H1 (cell line): ENCODE measurements around the gene SPAG8. TPM values are rescaled to one million over a fixed set of nuclear protein-coding genes. Genes with fewer than 3 reads are reported as not detected.

Experiments used
- CTCF ChIA-PET: fragments of 300-600 bp; sonication (Branson Sonifier 250); formaldehyde crosslinking; loops from one replicate; lab custom pipeline; 2021; ENCODE audit not compliant: partially characterized antibody; lab: Charles Lee
- POLR2A ChIA-PET: fragments of 300-600 bp; sonication (Branson Sonifier 250); formaldehyde crosslinking; loops from one replicate; lab custom pipeline; 2021; ENCODE audit warnings: inconsistent platforms; ENCODE audit not compliant: partially characterized antibody; lab: Charles Lee
- DNase-seq, 2 experiments: peaks; one replicate each; pipeline versions ENCODE4 v3.0.0 to v3.0.0-alpha.2; 2010 to 2022; ENCODE audit warnings: low spot score in 2 of 2, low read depth in 1 of 2, mixed read lengths in 1 of 2
- FAIRE-seq: peaks from 2 replicates; lab custom pipeline; 2011; peaks lifted over from hg19 to GRCh38; lab: Jason Lieb, UNC
- H2AFZ ChIP-seq: 2 replicates; pipeline ENCODE4 v1.8.1; 2012; ENCODE audit warnings: low read length, inconsistent platforms
- H2AK5ac ChIP-seq: 2 replicates; pipeline ENCODE4 v1.6.1; 2013; ENCODE audit warnings: low read depth, low read length
- H2BK120ac ChIP-seq: replicated peaks from 2 replicates; pipeline ENCODE3; 2013; ENCODE audit warnings: low read depth, low read length, inconsistent platforms
- H2BK12ac ChIP-seq: 2 replicates; pipeline ENCODE4 v1.6.1; 2013; ENCODE audit warnings: low read depth, low read length
- H2BK15ac ChIP-seq: 2 replicates; pipeline ENCODE4 v1.6.1; 2013; ENCODE audit warnings: low read length
- H2BK20ac ChIP-seq: 2 replicates; pipeline ENCODE4 v1.6.1; 2013; ENCODE audit warnings: low read length
- H2BK5ac ChIP-seq: 2 replicates; pipeline ENCODE4 v1.6.1; 2013; ENCODE audit warnings: low read depth, low read length
- H3K14ac ChIP-seq: 2 replicates; pipeline ENCODE4 v1.6.1; 2013; ENCODE audit warnings: inconsistent platforms; ENCODE audit not compliant: insufficient read length
- H3K18ac ChIP-seq: 2 replicates; pipeline ENCODE4 v1.6.1; 2013; ENCODE audit warnings: low read length; ENCODE audit errors: extremely low read depth
- H3K23ac ChIP-seq: 2 replicates; pipeline ENCODE4 v1.6.1; 2013; ENCODE audit warnings: inconsistent platforms; ENCODE audit not compliant: insufficient read length
- H3K23me2 ChIP-seq: 2 replicates; pipeline ENCODE4 v1.6.1; 2013; ENCODE audit warnings: low read depth, low read length
- H3K27ac ChIP-seq: 2 replicates; pipeline ENCODE4 v1.6.1; 2011; ENCODE audit warnings: low read depth, low read length, inconsistent platforms
- H3K27me3 ChIP-seq, 4 experiments: replicated peaks in 1 of 4; 1 replicate in 1 of 4; 2 replicates in 3 of 4; pipeline versions ENCODE4 v1.6.1 to v1.8.1; 2011 to 2013; ENCODE audit warnings: low read length in 3 of 4, mild to moderate bottlenecking in 3 of 4, inconsistent platforms in 2 of 4, mixed read lengths in 2 of 4, moderate library complexity in 1 of 4; ENCODE audit not compliant: control insufficient read depth in 3 of 4, insufficient read depth in 3 of 4; ENCODE audit errors: extremely low read depth in 1 of 4
- H3K36me3 ChIP-seq, 4 experiments: 2 replicates each; pipeline versions ENCODE4 v1.6.1 to v1.8.1; 2011 to 2013; ENCODE audit warnings: mild to moderate bottlenecking in 4 of 4, low read length in 3 of 4, moderate library complexity in 2 of 4, control low read depth in 1 of 4, inconsistent platforms in 1 of 4; ENCODE audit not compliant: insufficient read depth in 4 of 4, control insufficient read depth in 2 of 4
- H3K4ac ChIP-seq: replicated peaks from 2 replicates; pipeline ENCODE3; 2013; ENCODE audit warnings: low read length, low read depth, mixed read lengths, inconsistent platforms; ENCODE audit not compliant: insufficient read length
- H3K4me1 ChIP-seq, 4 experiments: replicated peaks in 1 of 4; 1 replicate in 1 of 4; 2 replicates in 3 of 4; pipeline versions ENCODE4 v1.6.1 to v1.8.1; 2011 to 2013; ENCODE audit warnings: low read length in 3 of 4, inconsistent platforms in 2 of 4, mixed read lengths in 1 of 4; ENCODE audit not compliant: insufficient read depth in 4 of 4, control insufficient read depth in 3 of 4
- H3K4me2 ChIP-seq, 2 experiments: 2 replicates each; pipeline versions ENCODE4 v1.6.1 to v1.8.1; 2011 to 2013; ENCODE audit warnings: low read depth in 2 of 2, low read length in 2 of 2, control low read depth in 1 of 2, inconsistent platforms in 1 of 2, mild to moderate bottlenecking in 1 of 2; ENCODE audit not compliant: insufficient read depth in 1 of 2
- H3K4me3 ChIP-seq, 4 experiments: fragments of 200-600, 300-600 bp in 1 of 4; sonication (generic), shearing (Covaris generic), sonication (Bioruptor Twin) in 1 of 4; 2 replicates each; pipeline versions ENCODE4 v1.5.1 to v1.8.1; 2011 to 2016; ENCODE audit warnings: low read length in 4 of 4, low read depth in 3 of 4, control low read depth in 2 of 4, inconsistent platforms in 2 of 4, mild to moderate bottlenecking in 2 of 4, mixed read lengths in 1 of 4, moderate library complexity in 1 of 4; ENCODE audit not compliant: insufficient read depth in 2 of 4; ENCODE audit errors: extremely low read depth in 1 of 4
- H3K56ac ChIP-seq: replicated peaks from 2 replicates; pipeline ENCODE3; 2013; ENCODE audit warnings: low read depth, mild to moderate bottlenecking, mixed read lengths, low read length, inconsistent platforms; ENCODE audit not compliant: insufficient read length
- H3K79me1 ChIP-seq: 2 replicates; pipeline ENCODE4 v1.6.1; 2013; ENCODE audit warnings: low read depth, low read length, control low read depth
- H3K79me2 ChIP-seq, 2 experiments: 2 replicates each; pipeline versions ENCODE4 v1.6.1 to v1.8.1; 2012 to 2013; ENCODE audit warnings: low read length in 2 of 2, mild to moderate bottlenecking in 2 of 2, inconsistent platforms in 1 of 2; ENCODE audit not compliant: insufficient read depth in 2 of 2, control insufficient read depth in 1 of 2
- H3K9ac ChIP-seq, 4 experiments: replicated peaks in 1 of 4; 1 replicate in 1 of 4; 2 replicates in 3 of 4; pipeline versions ENCODE4 v1.6.1 to v1.8.1; 2011 to 2013; ENCODE audit warnings: low read depth in 3 of 4, low read length in 3 of 4, control low read depth in 2 of 4, mild to moderate bottlenecking in 2 of 4, moderate library complexity in 2 of 4, inconsistent platforms in 1 of 4; ENCODE audit errors: extremely low read depth in 1 of 4
- H3K9me3 ChIP-seq, 2 experiments: 2 replicates each; pipeline versions ENCODE4 v1.6.1 to v1.8.1; 2012 to 2013; ENCODE audit warnings: mild to moderate bottlenecking in 2 of 2, moderate library complexity in 2 of 2, control low read depth in 1 of 2, inconsistent platforms in 1 of 2, low read depth in 1 of 2, low read length in 1 of 2, mixed read lengths in 1 of 2; ENCODE audit not compliant: insufficient read depth in 2 of 2
- H4K20me1 ChIP-seq, 2 experiments: replicated peaks in 1 of 2; 2 replicates each; pipeline versions ENCODE3 to v1.8.1; 2011 to 2013; ENCODE audit warnings: inconsistent platforms in 2 of 2, low read length in 2 of 2, mild to moderate bottlenecking in 1 of 2; ENCODE audit not compliant: insufficient read depth in 2 of 2, control insufficient read depth in 1 of 2
- H4K5ac ChIP-seq: 2 replicates; pipeline ENCODE4 v1.6.1; 2013; ENCODE audit warnings: low read length, low read depth, mixed read lengths, inconsistent platforms; ENCODE audit not compliant: insufficient read length
- H4K8ac ChIP-seq: 2 replicates; pipeline ENCODE4 v1.8.0; 2013; ENCODE audit warnings: mild to moderate bottlenecking, moderate library complexity, low read length, inconsistent platforms; ENCODE audit not compliant: insufficient read depth; ENCODE audit errors: extremely low read depth
- H4K91ac ChIP-seq: replicated peaks from 2 replicates; pipeline ENCODE3; 2013; ENCODE audit warnings: low read length, mixed read lengths, inconsistent platforms; ENCODE audit not compliant: insufficient read length
- ATF2 ChIP-seq: IDR thresholded peaks from 2 replicates; pipeline ENCODE4 v1.6.1; 2012; ENCODE audit warnings: low read length, inconsistent platforms
- CEBPB ChIP-seq: IDR thresholded peaks from 2 replicates; pipeline ENCODE4 v1.6.1; 2012; ENCODE audit warnings: low read depth, low read length
- EGR1 ChIP-seq: IDR thresholded peaks from 2 replicates; pipeline ENCODE4 v1.6.1; 2011; ENCODE audit warnings: low read depth, low read length, borderline replicate concordance
- HDAC2 ChIP-seq, 2 experiments: fragments of 300-600 bp in 1 of 2; sonication (generic) in 1 of 2; IDR thresholded peaks; 2 replicates each; pipeline ENCODE4 v1.6.1; 2011 to 2012; ENCODE audit warnings: low read depth in 2 of 2, low read length in 2 of 2, mild to moderate bottlenecking in 2 of 2, moderate library complexity in 2 of 2, borderline replicate concordance in 1 of 2, inconsistent platforms in 1 of 2
- KDM4A ChIP-seq: IDR thresholded peaks from one replicate; pipeline ENCODE4 v1.7.1; 2012; ENCODE audit warnings: low read depth, mild to moderate bottlenecking, moderate library complexity, low read length, inconsistent platforms; ENCODE audit not compliant: severe bottlenecking
- RNF2 ChIP-seq: fragments of 200-900, 300-1000 bp; sonication (generic); IDR thresholded peaks from 2 replicates; pipeline ENCODE4 v1.7.1; 2016; ENCODE audit warnings: borderline replicate concordance, low read depth, mild to moderate bottlenecking, antibody characterized with exemption, low read length; ENCODE audit not compliant: poor library complexity, severe bottlenecking; ENCODE audit errors: missing control alignments
- TBP ChIP-seq: IDR thresholded peaks from 2 replicates; pipeline ENCODE4 v1.6.1; 2011; ENCODE audit warnings: low read depth, low read length, improper control_type of control experiment
- ZNF274 ChIP-seq: IDR thresholded peaks from 2 replicates; pipeline ENCODE4 v1.7.0; 2012; ENCODE audit warnings: low read length, borderline replicate concordance; ENCODE audit errors: extremely low read depth
- WGBS, 2 experiments: shearing (Covaris generic) in 1 of 2; methylation state at CpG; one replicate each; pipeline versions ENCODE4 v1.1.6 to v1.1.7; 2013 to 2015; ENCODE audit warnings: low lambda C conversion rate in 2 of 2, mixed read lengths in 2 of 2, inconsistent platforms in 1 of 2, low coverage in 1 of 2, missing lambda C conversion rate in 1 of 2; ENCODE audit not compliant: insufficient replicate concordance in 2 of 2, insufficient coverage in 1 of 2, insufficient read length in 1 of 2; ENCODE audit errors: extremely low coverage in 1 of 2, missing lambda C conversion rate in 1 of 2; 5-methylcytosine and 5-hydroxymethylcytosine counted together
- polyA plus RNA-seq, 7 experiments: library from polyadenylated mRNA; depleted of rRNA in 3 of 7; stranded (reverse) in 5 of 7; unstranded in 2 of 7; fragments of >200 nt in 5 of 7; fragments of 200-250 nt in 2 of 7; gene quantifications; 1 replicate in 5 of 7; 2 replicates in 1 of 7; 4 replicates in 1 of 7; pipeline versions ENCODE4 v1.2.1 to v1.2.3, GENCODE V29; 2011 to 2013; ENCODE audit warnings: missing spikeins in 2 of 7, mixed read lengths in 2 of 7
- total RNA-seq: library from RNA; stranded (reverse); fragmentation: NEBNext Ultra II Directional; extraction: Animal tissue kit (Norgen Biotek cat#: 25700); gene quantifications from 2 replicates; pipeline ENCODE4 v1.2.1, GENCODE V29; 2021
- TF ChIP-seq, protein P1 (sequence below): IDR thresholded peaks from 2 replicates; pipeline ENCODE4 v1.6.1; 2011; ENCODE audit warnings: low read length, improper control_type of control experiment

SPAG8 gene
- total and polyA plus RNA-seq, 2 of the 8 experiments (the other 6 are each of a cell fraction or from before 2014, with no cell fraction given) = 0.37 to 0.44 TPM

- Histone ChIP-seq H3K14ac (no peak overlapping the region), H4K5ac (no peak overlapping the region), H3K4me1 (peaks cover 5 to 13% (median 7%) of the 10 kb centered on the region in 4 experiments; a peak in 6 of 7 replicates), H4K8ac (no peak overlapping the region), H2AK5ac (0 out of 2 replicates have a peak overlapping the region, but pooled peaks have one; percentile 65), H3K36me3 (no peaks in the 10 kb centered on the region), H4K91ac (no peak overlapping the region), H3K18ac (no peak overlapping the region), H3K9ac (no peak overlapping the region), H4K20me1 (no peaks in the 10 kb centered on the region), H3K27me3 (peaks cover 0 to 10% (median 0%) of the 10 kb centered on the region in 4 experiments; a peak in 4 of 7 replicates), H3K23me2 (peaks cover 5% of the 10 kb centered on the region; the same call in 1 of the 2 replicates), H2BK120ac (no peak overlapping the region), H2AFZ (no peak overlapping the region), H2BK20ac (no peak overlapping the region), H3K4me3 (no peak overlapping the region), H3K4me2 (no peak overlapping the region; a peak in 1 of 4 replicates), H3K27ac (no peak overlapping the region), H3K56ac (no peak overlapping the region), H2BK12ac (0 out of 2 replicates have a peak overlapping the region, but pooled peaks have one; percentile 50), H3K23ac (no peak overlapping the region), H3K9me3 (no peaks in the 10 kb centered on the region), H3K4ac (no peak overlapping the region), H2BK5ac (no peak overlapping the region), H2BK15ac (0 out of 2 replicates have a peak overlapping the region, but pooled peaks have one; percentile 16), H3K79me1 (no peaks in the 10 kb centered on the region), H3K79me2 (no peaks in the 10 kb centered on the region)
- POLR2A ChIA-PET = interaction anchor here (0.7 to 3.9 kb wide), 6 partner anchors 11 to 57 kb away, joined by 3 to 38 read pairs (median 4); partner anchors contain the start of genes HINT2 and SPAG8
- no peak for FAIRE-seq
- CTCF ChIA-PET = interaction anchor here (0.7 to 2.6 kb wide), 11 partner anchors 15 to 136 kb away, joined by 3 to 26 read pairs (median 3); partner anchors contain the start of genes HINT2 and SPAG8
- DNase-seq = no peak
- 87% methylated on average over 14 of the region's 14 CpGs; no CpG with 5 or more reads in 1 of the 2 experiments for WGBS, 2 experiments
- no peak for TF ChIP-seq ATF2
- TF ChIP-seq CEBPB = no peak
- TF ChIP-seq, protein P1, sequence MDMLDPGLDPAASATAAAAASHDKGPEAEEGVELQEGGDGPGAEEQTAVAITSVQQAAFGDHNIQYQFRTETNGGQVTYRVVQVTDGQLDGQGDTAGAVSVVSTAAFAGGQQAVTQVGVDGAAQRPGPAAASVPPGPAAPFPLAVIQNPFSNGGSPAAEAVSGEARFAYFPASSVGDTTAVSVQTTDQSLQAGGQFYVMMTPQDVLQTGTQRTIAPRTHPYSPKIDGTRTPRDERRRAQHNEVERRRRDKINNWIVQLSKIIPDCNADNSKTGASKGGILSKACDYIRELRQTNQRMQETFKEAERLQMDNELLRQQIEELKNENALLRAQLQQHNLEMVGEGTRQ = no peak
- no peak for TF ChIP-seq EGR1
- TF ChIP-seq TBP = no peak
- TF ChIP-seq HDAC2 (IDR thresholded peaks at IDR 0.05; ENCODE audit: borderline replicate concordance in 1 of 2, low read depth in 2 of 2, low read length in 2 of 2) = no peak
- TF ChIP-seq ZNF274 = no peak
- no peak for TF ChIP-seq RNF2
- no peak for TF ChIP-seq KDM4A
Measured at GRCh38 chr9:35792826-35793225, 19.2 kb downstream of the SPAG8 start.
